HG03432 (cell line): ENCODE data around the gene PIK3R5.

Source experiments
- ATAC-seq: cut with Tn5 transposase; IDR thresholded peaks from one replicate; pipeline ENCODE4 v1.9.1; 2021; ENCODE audit warnings: mild to moderate bottlenecking, moderate library complexity; ENCODE audit not compliant: unreplicated experiment

PIK3R5 gene

DNA sequence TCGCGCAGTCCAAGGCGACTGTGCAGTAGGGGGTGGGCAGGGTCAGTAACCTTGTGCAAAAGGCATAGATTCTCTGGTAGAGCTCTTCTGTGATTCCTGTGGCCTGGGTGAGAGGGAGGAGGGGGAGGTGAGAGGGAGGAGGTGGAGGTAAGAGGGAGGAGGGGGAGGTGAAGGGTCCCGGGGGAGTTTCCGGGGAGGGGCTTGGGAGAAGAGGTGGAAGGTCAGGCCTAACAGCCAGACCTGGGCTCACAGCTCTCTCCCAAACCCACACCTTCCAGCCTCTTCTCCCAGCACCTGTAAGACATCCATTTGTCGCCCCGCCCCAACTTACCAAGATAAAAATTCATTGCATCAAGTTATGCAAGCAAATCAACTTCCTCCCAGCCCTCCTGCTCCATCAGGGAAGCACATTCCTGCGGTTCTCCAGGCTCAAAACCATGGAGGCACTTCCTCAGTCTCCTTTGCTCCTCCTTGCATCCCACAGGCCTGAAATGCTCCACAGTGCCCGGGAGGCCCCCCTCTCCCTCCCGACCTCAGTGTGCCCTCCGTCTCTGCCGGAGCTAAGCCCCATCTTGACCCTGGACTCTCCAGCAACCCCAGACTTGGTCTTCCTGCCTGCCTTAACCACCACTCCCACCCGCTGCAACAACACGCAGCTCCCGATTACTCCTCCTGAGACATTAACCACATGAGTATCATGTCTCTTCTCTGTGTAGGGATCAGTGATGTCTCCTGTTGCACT, 128.5 kb downstream of the PIK3R5 start:
- no peak for ATAC-seq

DNA sequence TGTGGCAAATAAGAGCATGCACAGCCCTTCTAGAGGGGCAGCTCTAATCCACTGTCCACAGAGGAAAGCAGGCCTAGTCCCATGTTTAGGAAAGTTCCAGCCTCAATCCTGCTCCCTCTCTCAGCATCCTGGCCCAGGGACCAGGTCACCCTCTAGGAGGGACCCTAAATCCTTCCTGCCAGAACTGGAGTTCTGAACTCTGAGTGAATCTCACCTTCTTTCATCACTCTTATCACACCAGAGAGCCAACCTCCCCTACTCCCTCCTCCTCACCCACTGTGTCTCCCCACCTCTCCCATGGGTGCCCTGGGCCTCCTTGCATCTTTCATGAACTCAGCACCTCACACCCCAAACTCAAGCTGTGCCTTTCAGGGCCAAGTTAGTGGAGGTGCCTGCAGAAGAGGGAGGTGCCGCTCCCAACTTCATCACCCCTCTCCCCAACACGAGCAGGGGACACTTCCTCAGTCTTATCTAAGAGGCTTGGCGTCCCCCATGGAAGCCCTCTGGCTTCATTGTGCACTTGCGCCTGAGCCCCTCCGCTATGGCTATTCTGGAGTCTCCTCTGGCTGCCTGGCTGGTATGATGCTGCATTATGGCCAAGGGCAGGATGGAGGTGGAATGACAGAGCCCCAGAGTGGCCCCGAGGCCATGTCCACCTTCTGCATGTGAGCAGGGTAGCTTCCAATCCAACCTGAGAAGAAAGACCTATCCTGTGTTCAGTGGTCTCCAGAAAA, 129.7 kb downstream of the PIK3R5 start:
- no peak for ATAC-seq

GRCh38 chr17:8835106-8835505, 130.4 kb downstream of the PIK3R5 start:
- ATAC-seq = no peak

GRCh38 chr17:8832711-8833352, 132.7 kb downstream of the PIK3R5 start:
- ATAC-seq = no peak

DNA sequence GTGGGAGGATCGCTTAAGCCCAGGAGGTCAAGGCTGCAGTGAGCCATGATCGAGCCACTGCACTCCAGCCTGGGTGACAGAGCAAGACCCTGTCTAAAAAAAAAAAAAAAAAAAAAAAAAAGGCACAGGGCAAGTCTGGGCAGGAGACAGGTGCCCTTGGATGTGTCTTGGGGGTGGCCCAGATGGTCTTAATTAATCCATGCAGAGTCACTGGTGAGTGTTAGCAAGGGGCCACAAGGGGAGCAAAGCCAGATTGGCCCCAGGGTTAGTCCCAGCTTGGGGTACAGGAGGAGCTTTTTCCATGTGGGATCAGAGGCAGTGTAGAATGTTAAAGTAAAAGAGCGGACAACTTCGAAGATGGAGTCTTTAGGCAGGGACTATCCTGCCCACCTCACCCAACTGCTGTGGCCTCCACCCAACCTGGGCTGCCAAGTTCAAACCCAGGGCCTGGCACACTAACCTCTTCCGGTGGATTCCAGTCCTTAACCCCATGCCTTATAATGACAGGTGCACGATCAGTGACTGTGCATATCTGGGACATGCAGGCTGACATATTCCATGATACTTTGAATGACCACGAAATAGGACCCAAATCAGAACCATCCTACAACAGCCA, 134.2 kb downstream of the PIK3R5 start:
- no peak for ATAC-seq

DNA sequence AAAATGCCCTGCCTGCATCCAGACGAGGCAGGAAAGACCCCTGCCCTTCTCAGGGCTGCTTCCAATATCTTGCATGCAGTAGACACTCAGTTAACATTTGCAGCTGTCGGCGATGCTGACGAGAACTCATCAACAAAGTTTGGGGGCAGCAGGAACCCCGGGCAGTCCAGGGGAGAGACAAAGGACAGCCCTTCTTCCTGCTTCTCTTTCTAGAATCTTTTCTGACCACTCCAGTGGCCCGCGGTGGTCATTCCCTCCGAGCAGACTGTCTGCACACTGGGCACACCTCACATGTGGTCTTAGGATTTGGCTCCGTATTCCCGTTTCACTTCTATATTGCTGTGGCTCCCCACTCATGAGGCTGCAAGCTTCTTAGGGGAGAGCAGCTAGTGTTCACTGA, 135.4 kb downstream of the PIK3R5 start:
- ATAC-seq = no peak

DNA sequence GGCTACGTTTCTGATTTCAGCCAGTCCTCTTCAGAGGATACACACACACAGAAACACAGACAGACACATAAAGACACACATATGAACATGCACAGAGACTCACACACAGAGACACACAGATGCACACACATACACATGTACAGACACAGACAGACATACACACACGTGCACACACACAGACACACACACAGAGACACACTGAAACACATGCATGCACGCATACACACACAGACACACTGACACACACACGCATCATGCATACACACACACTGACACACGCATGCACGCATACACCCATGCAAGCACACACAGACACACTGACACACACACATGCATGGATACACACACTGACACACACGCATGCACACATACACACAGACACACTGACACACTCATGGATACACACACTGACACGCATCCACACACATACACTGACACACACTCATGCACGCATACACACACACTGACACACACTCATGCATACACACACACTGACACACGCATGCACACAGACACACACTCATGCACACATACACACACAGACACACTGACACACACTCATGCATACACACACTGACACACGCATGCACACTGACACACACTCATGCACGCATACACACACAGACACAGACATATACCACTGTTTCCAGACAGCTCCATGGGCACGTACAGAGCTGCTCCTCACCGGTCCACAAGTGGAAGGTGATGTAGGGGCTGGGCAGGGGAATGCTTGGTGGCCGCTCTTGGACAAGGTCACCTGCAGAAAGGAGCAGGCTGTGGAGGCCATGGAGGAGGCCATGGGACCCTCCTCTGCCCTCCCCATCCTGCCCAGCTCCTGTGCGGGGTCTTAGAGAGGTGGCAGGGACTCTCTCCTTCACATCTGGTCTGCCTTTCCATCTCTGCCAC, 136.2 kb downstream of the PIK3R5 start:
- no peak for ATAC-seq
